ENCODE results near the gene TRABD.

GRCh38 chr22:50173311-50173982, 12.3 kb upstream of the TRABD start:
- TF ChIP-seq CTCF (IDR thresholded peaks at IDR 0.05; ENCODE audit: poor library complexity, severe bottlenecking) (no peak), EZH2 (IDR thresholded peaks at IDR 0.05; ENCODE audit: borderline replicate concordance, insufficient read depth, low read length, poor library complexity, severe bottlenecking) (no peak)

Measured in neural cell (in vitro differentiated cells).